Fibroblast of villous mesenchyme (primary cell): ENCODE data around the gene CTR9. TPM values are rescaled to one million over a fixed set of nuclear protein-coding genes. Genes with fewer than 3 reads are reported as not detected.
A peak's percentile ranks its signal among the peaks of the same experiment; 100 is the strongest.

Source experiments
- DNase-seq: peaks from one replicate; pipeline ENCODE4 v3.0.0-alpha.2; 2010; ENCODE audit warnings: low read depth
- H3K4me3 ChIP-seq: 2 replicates; pipeline ENCODE4 v1.5.1; 2011; ENCODE audit warnings: low read depth, mild to moderate bottlenecking, low read length
- total RNA-seq: library from RNA; depleted of rRNA; stranded (reverse); fragments of >200 nt; gene quantifications from 2 replicates; pipeline ENCODE4 v1.2.3, GENCODE V29; 2012
- TF ChIP-seq, protein P1 (sequence below): IDR thresholded peaks from 2 replicates; pipeline ENCODE4 v1.5.1; 2012; ENCODE audit warnings: low read depth, mild to moderate bottlenecking, low read length; ENCODE audit not compliant: insufficient read depth

The CTR9 gene
- total RNA-seq, 1 donor: 36.7 TPM

- TF ChIP-seq, protein P1, sequence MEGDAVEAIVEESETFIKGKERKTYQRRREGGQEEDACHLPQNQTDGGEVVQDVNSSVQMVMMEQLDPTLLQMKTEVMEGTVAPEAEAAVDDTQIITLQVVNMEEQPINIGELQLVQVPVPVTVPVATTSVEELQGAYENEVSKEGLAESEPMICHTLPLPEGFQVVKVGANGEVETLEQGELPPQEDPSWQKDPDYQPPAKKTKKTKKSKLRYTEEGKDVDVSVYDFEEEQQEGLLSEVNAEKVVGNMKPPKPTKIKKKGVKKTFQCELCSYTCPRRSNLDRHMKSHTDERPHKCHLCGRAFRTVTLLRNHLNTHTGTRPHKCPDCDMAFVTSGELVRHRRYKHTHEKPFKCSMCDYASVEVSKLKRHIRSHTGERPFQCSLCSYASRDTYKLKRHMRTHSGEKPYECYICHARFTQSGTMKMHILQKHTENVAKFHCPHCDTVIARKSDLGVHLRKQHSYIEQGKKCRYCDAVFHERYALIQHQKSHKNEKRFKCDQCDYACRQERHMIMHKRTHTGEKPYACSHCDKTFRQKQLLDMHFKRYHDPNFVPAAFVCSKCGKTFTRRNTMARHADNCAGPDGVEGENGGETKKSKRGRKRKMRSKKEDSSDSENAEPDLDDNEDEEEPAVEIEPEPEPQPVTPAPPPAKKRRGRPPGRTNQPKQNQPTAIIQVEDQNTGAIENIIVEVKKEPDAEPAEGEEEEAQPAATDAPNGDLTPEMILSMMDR: no peak
- no peak overlapping the region for H3K4me3 ChIP-seq
- DNase-seq: peak; percentile 94
Measured at GRCh38 chr11:10778217-10778970, 27.3 kb downstream of the CTR9 start.

GRCh38 chr11:10779086-10779485 lies 28.0 kb downstream of the CTR9 start:
- H3K4me3 ChIP-seq: no peak overlapping the region
- TF ChIP-seq, protein P1: no peak
- no peak for DNase-seq

DNA sequence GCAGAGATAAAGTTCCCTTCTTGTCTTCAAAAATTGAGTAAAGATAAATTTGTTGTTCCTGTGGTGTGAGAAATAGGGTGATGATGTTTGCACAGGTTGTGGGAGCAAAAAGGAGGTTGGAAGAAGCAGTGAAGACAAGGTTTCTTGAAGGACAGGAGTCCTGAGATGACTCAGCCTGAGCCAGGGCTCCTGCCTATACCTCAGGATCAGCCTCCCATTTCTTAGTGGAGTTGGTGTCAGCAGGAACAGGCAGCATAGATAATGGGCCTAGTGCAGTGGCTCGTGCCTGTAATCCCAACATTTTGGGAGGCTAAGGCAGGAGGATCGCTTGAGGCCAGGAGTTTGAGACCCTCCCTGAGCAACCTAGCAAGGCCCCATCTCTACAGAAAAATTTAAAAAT lies 29.0 kb downstream of the CTR9 start:
- no peak overlapping the region for H3K4me3 ChIP-seq
- DNase-seq: no peak
- TF ChIP-seq, protein P1: no peak

GRCh38 chr11:10784232-10785145 lies 33.4 kb downstream of the CTR9 start:
- TF ChIP-seq, protein P1: no peak
- no peak overlapping the region for H3K4me3 ChIP-seq
- DNase-seq: no peak

DNA sequence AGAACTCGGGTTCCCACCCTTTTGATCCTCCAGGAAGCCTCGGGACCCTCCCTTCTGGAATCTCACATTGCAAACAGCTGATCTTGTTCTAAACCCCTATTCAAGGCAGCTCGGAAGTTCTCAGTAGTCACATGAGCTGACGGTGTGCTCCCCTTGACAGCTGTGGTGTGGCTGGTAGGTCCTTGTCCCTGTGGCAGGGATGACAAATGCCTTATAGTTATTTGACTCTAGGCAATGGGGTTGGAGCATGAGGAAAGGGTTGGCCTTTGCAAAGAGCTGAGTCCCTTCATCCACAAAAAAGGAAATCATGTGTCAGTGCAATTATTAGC lies 34.1 kb downstream of the CTR9 start:
- H3K4me3 ChIP-seq: no peak overlapping the region
- DNase-seq: no peak
- TF ChIP-seq, protein P1: no peak

DNA sequence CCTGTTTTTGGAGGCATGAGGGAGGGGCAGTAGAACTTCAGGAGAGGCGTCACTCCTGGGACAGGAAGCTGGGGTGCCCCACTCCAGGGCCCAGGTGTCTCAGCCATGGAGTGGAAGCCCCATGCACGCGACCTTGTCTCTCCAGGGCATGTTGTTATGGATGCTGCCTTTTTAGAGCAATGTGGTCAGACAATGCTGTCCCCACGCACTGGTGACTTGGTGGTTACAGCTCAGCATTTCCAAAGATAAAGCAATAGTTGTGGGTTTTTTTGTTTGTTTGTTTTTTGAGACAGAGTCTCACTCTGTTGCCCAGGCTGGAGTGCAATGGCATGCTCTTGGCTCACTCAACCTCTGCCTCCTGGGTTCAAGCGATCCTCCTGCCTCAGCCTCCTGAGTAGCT lies 35.4 kb downstream of the CTR9 start:
- TF ChIP-seq, protein P1: no peak
- no peak overlapping the region for H3K4me3 ChIP-seq
- DNase-seq: no peak
